ENCODE data around the gene PCDH9. TPM values are rescaled to one million over a fixed set of nuclear protein-coding genes. Genes with fewer than 3 reads are reported as not detected.

The PCDH9 gene
- total RNA-seq, 1 donor from 2014 or later: 0.21 TPM

- Mint-ChIP-seq H3K9me3 (no peaks in the 10 kb centered on the region), H3K4me1 (ENCODE audit: low read depth) (no peaks in the 10 kb centered on the region), H3K4me3 (no peak overlapping the region), H3K27me3 (ENCODE audit: insufficient read depth) (no peaks in the 10 kb centered on the region), H3K36me3 (ENCODE audit: low read depth) (no peaks in the 10 kb centered on the region), H3K27ac (no peak overlapping the region)
- intact Hi-C loops (cut with micrococcal nuclease): no loop called here
- no peak for DNase-seq (ENCODE audit: low spot score)
These were observed 900.1 kb downstream of the PCDH9 start for GRCh38 chr13:66329988-66330451.

GRCh38 chr13:66328476-66328875 is 901.7 kb downstream of the PCDH9 start:
- intact Hi-C loops (cut with micrococcal nuclease): no loop called here
- Mint-ChIP-seq H3K27ac (no peak overlapping the region), H3K4me3 (no peak overlapping the region), H3K27me3 (ENCODE audit: insufficient read depth) (no peaks in the 10 kb centered on the region), H3K4me1 (ENCODE audit: low read depth) (no peaks in the 10 kb centered on the region), H3K9me3 (no peaks in the 10 kb centered on the region), H3K36me3 (ENCODE audit: low read depth) (no peaks in the 10 kb centered on the region)
- no peak for DNase-seq (ENCODE audit: low spot score)

GRCh38 chr13:66323745-66324347 is 906.3 kb downstream of the PCDH9 start:
- no peaks in the 10 kb centered on the region for H3K27me3 Mint-ChIP-seq (ENCODE audit: insufficient read depth)
- H3K9me3 Mint-ChIP-seq: no peaks in the 10 kb centered on the region
- no peaks in the 10 kb centered on the region for H3K36me3 Mint-ChIP-seq (ENCODE audit: low read depth)
- no peaks in the 10 kb centered on the region for H3K4me1 Mint-ChIP-seq (ENCODE audit: low read depth)
- no peak overlapping the region for H3K4me3 Mint-ChIP-seq
- intact Hi-C loops (cut with micrococcal nuclease): no loop called here
- no peak overlapping the region for H3K27ac Mint-ChIP-seq
- no peak for DNase-seq (ENCODE audit: low spot score)

GRCh38 chr13:66322936-66323335 is 907.2 kb downstream of the PCDH9 start:
- Mint-ChIP-seq H3K27ac (no peak overlapping the region), H3K4me1 (ENCODE audit: low read depth) (no peaks in the 10 kb centered on the region), H3K4me3 (no peak overlapping the region), H3K27me3 (ENCODE audit: insufficient read depth) (no peaks in the 10 kb centered on the region), H3K36me3 (ENCODE audit: low read depth) (no peaks in the 10 kb centered on the region), H3K9me3 (no peaks in the 10 kb centered on the region)
- no peak for DNase-seq (ENCODE audit: low spot score)
- intact Hi-C loops (cut with micrococcal nuclease): no loop called here

- no peaks in the 10 kb centered on the region for H3K27me3 Mint-ChIP-seq (ENCODE audit: insufficient read depth)
- intact Hi-C loops (cut with micrococcal nuclease): no loop called here
- no peaks in the 10 kb centered on the region for H3K4me1 Mint-ChIP-seq (ENCODE audit: low read depth)
- no peak overlapping the region for H3K4me3 Mint-ChIP-seq
- H3K9me3 Mint-ChIP-seq: no peaks in the 10 kb centered on the region
- H3K27ac Mint-ChIP-seq: no peak overlapping the region
- DNase-seq (ENCODE audit: low spot score): no peak
- H3K36me3 Mint-ChIP-seq (ENCODE audit: low read depth): no peaks in the 10 kb centered on the region
These were observed 907.9 kb downstream of the PCDH9 start for GRCh38 chr13:66322193-66322740.

GRCh38 chr13:66314911-66315310 is 915.2 kb downstream of the PCDH9 start:
- DNase-seq (ENCODE audit: low spot score): no peak
- H3K9me3 Mint-ChIP-seq: peaks cover 5% of the 10 kb centered on the region
- no peak overlapping the region for H3K27ac Mint-ChIP-seq
- intact Hi-C loops (cut with micrococcal nuclease): no loop called here
- H3K36me3 Mint-ChIP-seq (ENCODE audit: low read depth): no peaks in the 10 kb centered on the region
- H3K4me1 Mint-ChIP-seq (ENCODE audit: low read depth): no peaks in the 10 kb centered on the region
- H3K27me3 Mint-ChIP-seq (ENCODE audit: insufficient read depth): no peaks in the 10 kb centered on the region
- no peak overlapping the region for H3K4me3 Mint-ChIP-seq

- intact Hi-C loops (cut with micrococcal nuclease): no loop called here
- peaks cover 5% of the 10 kb centered on the region for H3K9me3 Mint-ChIP-seq
- no peak overlapping the region for H3K27ac Mint-ChIP-seq
- no peak for DNase-seq (ENCODE audit: low spot score)
- H3K4me3 Mint-ChIP-seq: no peak overlapping the region
- no peaks in the 10 kb centered on the region for H3K27me3 Mint-ChIP-seq (ENCODE audit: insufficient read depth)
- H3K36me3 Mint-ChIP-seq (ENCODE audit: low read depth): no peaks in the 10 kb centered on the region
- no peaks in the 10 kb centered on the region for H3K4me1 Mint-ChIP-seq (ENCODE audit: low read depth)
These were observed 916.7 kb downstream of the PCDH9 start for GRCh38 chr13:66313413-66313812.

- no peak overlapping the region for H3K4me3 Mint-ChIP-seq
- no peaks in the 10 kb centered on the region for H3K4me1 Mint-ChIP-seq (ENCODE audit: low read depth)
- intact Hi-C loops (cut with micrococcal nuclease): no loop called here
These were observed 917.6 kb downstream of the PCDH9 start for GRCh38 chr13:66312312-66313087.

GRCh38 chr13:66305961-66306617 is 924.0 kb downstream of the PCDH9 start:
- Mint-ChIP-seq H3K27ac (no peak overlapping the region), H3K4me3 (no peak overlapping the region), H3K27me3 (ENCODE audit: insufficient read depth) (no peaks in the 10 kb centered on the region), H3K36me3 (ENCODE audit: low read depth) (no peaks in the 10 kb centered on the region), H3K4me1 (ENCODE audit: low read depth) (no peaks in the 10 kb centered on the region), H3K9me3 (no peaks in the 10 kb centered on the region)
- intact Hi-C loops (cut with micrococcal nuclease): no loop called here
- DNase-seq (ENCODE audit: low spot score): no peak

More at GRCh38 chr13:66312312-66313087, 917.6 kb downstream of the PCDH9 start:
- H3K9me3 Mint-ChIP-seq: peaks cover 5% of the 10 kb centered on the region
- H3K27ac Mint-ChIP-seq: no peak overlapping the region
- no peak for DNase-seq (ENCODE audit: low spot score)
- no peaks in the 10 kb centered on the region for H3K27me3 Mint-ChIP-seq (ENCODE audit: insufficient read depth)
- H3K36me3 Mint-ChIP-seq (ENCODE audit: low read depth): no peaks in the 10 kb centered on the region

GRCh38 chr13:66301482-66301881 is 928.7 kb downstream of the PCDH9 start:
- Mint-ChIP-seq H3K36me3 (ENCODE audit: low read depth) (no peaks in the 10 kb centered on the region), H3K4me3 (no peak overlapping the region), H3K9me3 (peaks cover 6% of the 10 kb centered on the region), H3K27ac (no peak overlapping the region), H3K4me1 (ENCODE audit: low read depth) (no peaks in the 10 kb centered on the region), H3K27me3 (ENCODE audit: insufficient read depth) (no peaks in the 10 kb centered on the region)
- DNase-seq (ENCODE audit: low spot score): no peak
- intact Hi-C loops (cut with micrococcal nuclease): no loop called here

GRCh38 chr13:66301006-66301405 is 929.1 kb downstream of the PCDH9 start:
- no peak overlapping the region for H3K27ac Mint-ChIP-seq
- intact Hi-C loops (cut with micrococcal nuclease): no loop called here
- peaks cover 8% of the 10 kb centered on the region for H3K9me3 Mint-ChIP-seq
- no peak for DNase-seq (ENCODE audit: low spot score)
- H3K4me3 Mint-ChIP-seq: no peak overlapping the region
- no peaks in the 10 kb centered on the region for H3K27me3 Mint-ChIP-seq (ENCODE audit: insufficient read depth)
- H3K4me1 Mint-ChIP-seq (ENCODE audit: low read depth): no peaks in the 10 kb centered on the region
- H3K36me3 Mint-ChIP-seq (ENCODE audit: low read depth): no peaks in the 10 kb centered on the region

- H3K36me3 Mint-ChIP-seq (ENCODE audit: low read depth): no peaks in the 10 kb centered on the region
- peaks cover 12% of the 10 kb centered on the region for H3K9me3 Mint-ChIP-seq
- no peak for DNase-seq (ENCODE audit: low spot score)
- H3K27ac Mint-ChIP-seq: no peak overlapping the region
- H3K27me3 Mint-ChIP-seq (ENCODE audit: insufficient read depth): no peaks in the 10 kb centered on the region
- no peak overlapping the region for H3K4me3 Mint-ChIP-seq
- intact Hi-C loops (cut with micrococcal nuclease): no loop called here
- no peaks in the 10 kb centered on the region for H3K4me1 Mint-ChIP-seq (ENCODE audit: low read depth)
These were observed 933.3 kb downstream of the PCDH9 start for GRCh38 chr13:66296875-66297274.

- intact Hi-C loops (cut with micrococcal nuclease): no loop called here
- DNase-seq (ENCODE audit: low spot score): no peak
- H3K4me3 Mint-ChIP-seq: no peak overlapping the region
- no peak overlapping the region for H3K27ac Mint-ChIP-seq
- H3K27me3 Mint-ChIP-seq (ENCODE audit: insufficient read depth): no peaks in the 10 kb centered on the region
- H3K36me3 Mint-ChIP-seq (ENCODE audit: low read depth): no peaks in the 10 kb centered on the region
- no peaks in the 10 kb centered on the region for H3K4me1 Mint-ChIP-seq (ENCODE audit: low read depth)
- H3K9me3 Mint-ChIP-seq: peaks cover 12% of the 10 kb centered on the region
These were observed 933.8 kb downstream of the PCDH9 start for GRCh38 chr13:66296328-66296727.

Data from activated T-helper 1 cell treated with anti-CD3 and anti-CD28 coated beads, Interleukin-12 subunit alpha, Interleukin-12 subunit beta, Interleukin-2, Interleukin-4 antibody, amounts not matched to agents 30 ng/mL and 10 ng/mL and 1 ng/mL, durations not matched to agents 14 hours and 24 hours and 36 hours (primary cell).